Measurements from ENCODE around the gene NFIA.

GRCh38 chr1:61368876-61369275 is 286.5 kb downstream of the NFIA start:
- no peak for TF ChIP-seq POLR2AphosphoS5 (IDR thresholded peaks at IDR 0.05)
- no peak for TF ChIP-seq POLR2A (IDR thresholded peaks at IDR 0.05)

Data from prostate gland (tissue), 1 donor.